ENCODE data around the gene PELI2.

The PELI2 gene

GRCh38 chr14:56342494-56342942, 224.3 kb downstream of the PELI2 start:
- H3K9me3 Mint-ChIP-seq (ENCODE audit: low read depth): no peaks in the 10 kb centered on the region
- no peak overlapping the region for H3K4me3 Mint-ChIP-seq
- peaks cover 2% of the 10 kb centered on the region for H3K4me1 Mint-ChIP-seq (ENCODE audit: low read depth)
- H3K27me3 Mint-ChIP-seq: no peaks in the 10 kb centered on the region
- no peaks in the 10 kb centered on the region for H3K36me3 Mint-ChIP-seq
- no peak overlapping the region for H3K27ac Mint-ChIP-seq

- H3K36me3 Mint-ChIP-seq: peaks cover 9% of the 10 kb centered on the region
- no peak overlapping the region for H3K27ac Mint-ChIP-seq
- H3K4me3 Mint-ChIP-seq: no peak overlapping the region
- H3K9me3 Mint-ChIP-seq (ENCODE audit: low read depth): peaks cover 4% of the 10 kb centered on the region
- no peaks in the 10 kb centered on the region for H3K27me3 Mint-ChIP-seq
- H3K4me1 Mint-ChIP-seq (ENCODE audit: low read depth): no peaks in the 10 kb centered on the region
These were observed 231.7 kb downstream of the PELI2 start for GRCh38 chr14:56349960-56350359.
